Neural cell (in vitro differentiated cells): ENCODE data around the gene GMEB2. TPM values are rescaled to one million over a fixed set of nuclear protein-coding genes. Genes with fewer than 3 reads are reported as not detected.

Source experiments
- H2AFZ ChIP-seq: fragments of 200-600, 300-800 bp; sonication (generic), shearing (Covaris generic); 2 replicates; pipeline ENCODE4 v1.6.0; 2014; ENCODE audit warnings: low read depth, mild to moderate bottlenecking, antibody characterized with exemption, low read length, moderate library complexity
- H3F3A ChIP-seq: fragments of 200-600 bp; shearing (Covaris generic); 2 replicates; pipeline ENCODE4 v1.6.1; 2016; ENCODE audit warnings: mild to moderate bottlenecking, moderate library complexity, mixed read lengths, antibody characterized with exemption, low read length; ENCODE audit not compliant: insufficient read depth, poor library complexity, severe bottlenecking
- H3K27ac ChIP-seq: fragments of 200-600, 300-800 bp; sonication (generic), shearing (Covaris generic); 2 replicates; pipeline ENCODE4 v1.5.1; 2014; ENCODE audit warnings: mild to moderate bottlenecking, low read length, moderate library complexity
- H3K27me3 ChIP-seq: fragments of 300-800, 200-600 bp; sonication (generic), shearing (Covaris generic); 2 replicates; pipeline ENCODE4 v1.6.0; 2014; ENCODE audit warnings: mild to moderate bottlenecking, low read depth, low read length, moderate library complexity; ENCODE audit not compliant: insufficient read depth
- H3K36me3 ChIP-seq: fragments of 300-800, 200-600 bp; sonication (generic), shearing (Covaris generic); 2 replicates; pipeline ENCODE4 v1.5.1; 2014; ENCODE audit warnings: mild to moderate bottlenecking, antibody characterized with exemption, low read length, moderate library complexity; ENCODE audit not compliant: insufficient read depth
- H3K4me2 ChIP-seq: fragments of 300-800, 200-600 bp; sonication (generic), shearing (Covaris generic); 2 replicates; pipeline ENCODE4 v1.6.0; 2014; ENCODE audit warnings: mild to moderate bottlenecking, low read length
- H3K4me3 ChIP-seq: fragments of 300-800, 200-600 bp; sonication (generic), shearing (Covaris generic); 2 replicates; pipeline ENCODE4 v1.5.1; 2014; ENCODE audit warnings: mild to moderate bottlenecking, low read length, moderate library complexity
- H3K79me2 ChIP-seq: fragments of 200-600 bp; shearing (Covaris generic); replicated peaks from 2 replicates; pipeline ENCODE4 v1.6.0; 2014; ENCODE audit warnings: mild to moderate bottlenecking, low read length, moderate library complexity; ENCODE audit not compliant: insufficient read depth
- H3K9ac ChIP-seq: fragments of 300-800, 200-600 bp; sonication (generic), shearing (Covaris generic); 2 replicates; pipeline ENCODE4 v1.6.1; 2016; ENCODE audit warnings: mild to moderate bottlenecking, low read length, mixed read lengths
- H3K9me2 ChIP-seq: fragments of 200-600 bp; shearing (Covaris generic); 2 replicates; pipeline ENCODE4 v1.6.1; 2016; ENCODE audit warnings: mild to moderate bottlenecking, low read length, mixed read lengths; ENCODE audit not compliant: insufficient read depth
- H3K9me3 ChIP-seq: fragments of 200-600, 300-800 bp; sonication (generic), shearing (Covaris generic); 2 replicates; pipeline ENCODE4 v1.6.1; 2016; ENCODE audit warnings: mild to moderate bottlenecking, mixed run types, low read length, moderate library complexity, mixed read lengths
- H4K20me1 ChIP-seq: fragments of 200-600 bp; shearing (Covaris generic); 2 replicates; pipeline ENCODE4 v1.6.1; 2016; ENCODE audit warnings: mild to moderate bottlenecking, mixed run types; ENCODE audit not compliant: insufficient read depth
- CTCF ChIP-seq: fragments of 450-650 bp; IDR thresholded peaks from 2 replicates; pipeline ENCODE4 v1.5.1; 2014; ENCODE audit warnings: antibody characterized with exemption, mild to moderate bottlenecking, moderate library complexity; ENCODE audit not compliant: poor library complexity, severe bottlenecking
- EP300 ChIP-seq: fragments of 450-650 bp; conservative IDR thresholded peaks from 2 replicates; pipeline ENCODE4 v1.6.1; 2014; ENCODE audit warnings: antibody characterized with exemption, mild to moderate bottlenecking, moderate library complexity; ENCODE audit not compliant: poor library complexity, severe bottlenecking
- EZH2 ChIP-seq: fragments of 200-600, 300-800 bp; shearing (Covaris generic), sonication (generic); IDR thresholded peaks from 2 replicates; pipeline ENCODE4 v1.6.1; 2014; ENCODE audit warnings: antibody characterized with exemption, low read length, borderline replicate concordance, mild to moderate bottlenecking; ENCODE audit not compliant: insufficient read depth, poor library complexity, severe bottlenecking
- MXI1 ChIP-seq: fragments of 450-650 bp; conservative IDR thresholded peaks from 2 replicates; pipeline ENCODE4 v1.6.1; 2014; ENCODE audit warnings: antibody characterized with exemption, mild to moderate bottlenecking; ENCODE audit not compliant: poor library complexity, severe bottlenecking
- POLR2AphosphoS5 ChIP-seq: IDR thresholded peaks from 2 replicates; pipeline ENCODE4 v1.6.1; 2012
- RAD21 ChIP-seq: fragments of 450-650 bp; conservative IDR thresholded peaks from 2 replicates; pipeline ENCODE4 v1.6.1; 2014; ENCODE audit warnings: antibody characterized with exemption, mild to moderate bottlenecking, moderate library complexity
- REST ChIP-seq: IDR thresholded peaks from 2 replicates; pipeline ENCODE4 v1.6.1; 2012; ENCODE audit warnings: borderline replicate concordance
- SMC3 ChIP-seq: fragments of 450-650 bp; conservative IDR thresholded peaks from 2 replicates; pipeline ENCODE4 v1.6.1; 2014; ENCODE audit warnings: antibody characterized with exemption, mild to moderate bottlenecking, moderate library complexity; ENCODE audit not compliant: poor library complexity
- TAF1 ChIP-seq: IDR thresholded peaks from 2 replicates; pipeline ENCODE4 v1.6.1; 2012; ENCODE audit warnings: low read depth
- polyA plus RNA-seq: library from polyadenylated mRNA; depleted of rRNA; stranded (reverse); fragments of >200 nt; gene quantifications from 2 replicates; pipeline ENCODE4 v1.2.3, GENCODE V29; 2014

The GMEB2 gene
- polyA plus RNA-seq, 1 donor from 2014 or later = 13.7 TPM

- H3K9ac ChIP-seq = no peak overlapping the region
- no peak for TF ChIP-seq EZH2
- no peak for TF ChIP-seq CTCF
- H3K79me2 ChIP-seq = no peaks in the 10 kb centered on the region
- no peaks in the 10 kb centered on the region for H4K20me1 ChIP-seq
- no peak overlapping the region for H2AFZ ChIP-seq
- no peaks in the 10 kb centered on the region for H3F3A ChIP-seq
- no peaks in the 10 kb centered on the region for H3K36me3 ChIP-seq
- H3K27ac ChIP-seq = no peak overlapping the region
- H3K9me3 ChIP-seq = no peaks in the 10 kb centered on the region
- no peak overlapping the region for H3K4me3 ChIP-seq
- H3K27me3 ChIP-seq = no peaks in the 10 kb centered on the region
- H3K9me2 ChIP-seq = no peaks in the 10 kb centered on the region
- no peak overlapping the region for H3K4me2 ChIP-seq
Measured at GRCh38 chr20:63594043-63594561, 32.8 kb downstream of the GMEB2 start.

- no peak overlapping the region for H2AFZ ChIP-seq
- no peaks in the 10 kb centered on the region for H3K36me3 ChIP-seq
- H3K27me3 ChIP-seq = no peaks in the 10 kb centered on the region
- H3K79me2 ChIP-seq = no peaks in the 10 kb centered on the region
- no peaks in the 10 kb centered on the region for H3K9me2 ChIP-seq
- H3K4me2 ChIP-seq = no peak overlapping the region
- TF ChIP-seq REST = no peak
- TF ChIP-seq EP300 = no peak
- TF ChIP-seq TAF1 = no peak
- no peak for TF ChIP-seq EZH2
- TF ChIP-seq MXI1 = no peak
- no peak for TF ChIP-seq RAD21
- no peak for TF ChIP-seq SMC3
- no peak for TF ChIP-seq CTCF
- no peak for TF ChIP-seq POLR2AphosphoS5
- H3K4me3 ChIP-seq = no peak overlapping the region
- no peak overlapping the region for H3K27ac ChIP-seq
- H3F3A ChIP-seq = no peaks in the 10 kb centered on the region
- H3K9me3 ChIP-seq = no peaks in the 10 kb centered on the region
- no peak overlapping the region for H3K9ac ChIP-seq
- no peaks in the 10 kb centered on the region for H4K20me1 ChIP-seq
Measured at GRCh38 chr20:63592661-63593060, 34.2 kb downstream of the GMEB2 start.
